ENCODE results near the gene ZCCHC12. TPM values are rescaled to one million over a fixed set of nuclear protein-coding genes. Genes with fewer than 3 reads are reported as not detected.

The ZCCHC12 gene
- total and polyA plus RNA-seq, 8 donors = 0.25 to 2.0 TPM; not detected in 6

GRCh38 chrX:118853596-118853995 is 30.0 kb downstream of the ZCCHC12 start:
- H3K9me3 ChIP-seq = peaks cover 0 to 3% (median 0%) of the 10 kb centered on the region in 4 donors
- intact Hi-C loops (cut with DNase I; ENCODE audit: low total_unique reads) = no loop called here
- WGBS, 5 donors = 29 to 58% (median 48%) methylated on average over 3 of the region's 3 CpGs

GRCh38 chrX:118855681-118856310 is 32.2 kb downstream of the ZCCHC12 start:
- H3K36me3 ChIP-seq = no peaks in the 10 kb centered on the region
- TF ChIP-seq CTCF (IDR thresholded peaks at IDR 0.05) (no peak), POLR2A (IDR thresholded peaks at IDR 0.05) (no peak), POLR2AphosphoS5 (IDR thresholded peaks at IDR 0.05) (no peak), EP300 (IDR thresholded peaks at IDR 0.05) (no peak)
- no peaks in the 10 kb centered on the region for H3K27me3 ChIP-seq
- intact Hi-C loops (cut with DNase I; ENCODE audit: low total_unique reads) = no loop called here
- peaks cover 0 to 6% (median 0%) of the 10 kb centered on the region in 4 donors for H3K9me3 ChIP-seq
- H3K4me1 ChIP-seq = no peaks in the 10 kb centered on the region
- H3K4me3 ChIP-seq = no peak overlapping the region
- H3K27ac ChIP-seq = no peak overlapping the region
- 69 to 91% (median 85%) methylated on average over 3 of the region's 3 CpGs for WGBS, 5 donors
- DNase-seq = no peak

More at GRCh38 chrX:118853596-118853995, 30.0 kb downstream of the ZCCHC12 start:
- TF ChIP-seq POLR2AphosphoS5 (IDR thresholded peaks at IDR 0.05) (no peak), CTCF (IDR thresholded peaks at IDR 0.05) (no peak), POLR2A (IDR thresholded peaks at IDR 0.05) (no peak)
- DNase-seq = no peak
- H3K4me3 ChIP-seq = no peak overlapping the region
- no peaks in the 10 kb centered on the region for H3K36me3 ChIP-seq
- no peaks in the 10 kb centered on the region for H3K4me1 ChIP-seq
- no peaks in the 10 kb centered on the region for H3K27me3 ChIP-seq
- no peak overlapping the region for H3K27ac ChIP-seq

GRCh38 chrX:118857006-118857405 is 33.4 kb downstream of the ZCCHC12 start:
- Histone ChIP-seq H3K36me3 (no peaks in the 10 kb centered on the region), H3K27ac (no peak overlapping the region), H3K4me3 (no peak overlapping the region), H3K4me1 (no peaks in the 10 kb centered on the region), H3K9me3 (peaks cover 0 to 6% (median 0%) of the 10 kb centered on the region in 4 donors), H3K27me3 (no peaks in the 10 kb centered on the region)
- DNase-seq = no peak
- WGBS, 5 donors = 46 to 75% (median 62%) methylated on average over 2 to 3 of the region's 3 CpGs
- TF ChIP-seq CTCF (IDR thresholded peaks at IDR 0.05) = no peak
- no peak for TF ChIP-seq POLR2A (IDR thresholded peaks at IDR 0.05)
- no peak for TF ChIP-seq POLR2AphosphoS5 (IDR thresholded peaks at IDR 0.05)
- TF ChIP-seq EP300 (IDR thresholded peaks at IDR 0.05) = no peak
- intact Hi-C loops (cut with DNase I; ENCODE audit: low total_unique reads) = no loop called here

GRCh38 chrX:118861338-118861737 is 37.7 kb downstream of the ZCCHC12 start:
- 55 to 86% (median 82%) methylated on average over 2 of the region's 2 CpGs for WGBS, 5 donors
- DNase-seq = no peak
- Histone ChIP-seq H3K4me3 (no peak overlapping the region), H3K27ac (no peak overlapping the region), H3K4me1 (no peaks in the 10 kb centered on the region), H3K27me3 (no peaks in the 10 kb centered on the region), H3K9me3 (peaks cover 0 to 6% (median 0%) of the 10 kb centered on the region in 4 donors), H3K36me3 (no peaks in the 10 kb centered on the region)
- intact Hi-C loops (cut with DNase I; ENCODE audit: low total_unique reads) = no loop called here
- TF ChIP-seq EP300 (IDR thresholded peaks at IDR 0.05) (no peak), POLR2AphosphoS5 (IDR thresholded peaks at IDR 0.05) (no peak), CTCF (IDR thresholded peaks at IDR 0.05) (no peak), POLR2A (IDR thresholded peaks at IDR 0.05) (no peak)
